ENCODE results near the gene UBE2D2. TPM values are rescaled to one million over a fixed set of nuclear protein-coding genes. Genes with fewer than 3 reads are reported as not detected.
A peak's percentile ranks its signal among the peaks of the same experiment; 100 is the strongest.
"Not testable (repeated sequence)": the region's sequence is repeated elsewhere in the genome, so short reads cannot be mapped to it uniquely, and the experiment has no call there.

The UBE2D2 gene
- polyA plus RNA-seq (2012; ENCODE audit: low read depth, missing spikeins), result 155 TPM

DNA sequence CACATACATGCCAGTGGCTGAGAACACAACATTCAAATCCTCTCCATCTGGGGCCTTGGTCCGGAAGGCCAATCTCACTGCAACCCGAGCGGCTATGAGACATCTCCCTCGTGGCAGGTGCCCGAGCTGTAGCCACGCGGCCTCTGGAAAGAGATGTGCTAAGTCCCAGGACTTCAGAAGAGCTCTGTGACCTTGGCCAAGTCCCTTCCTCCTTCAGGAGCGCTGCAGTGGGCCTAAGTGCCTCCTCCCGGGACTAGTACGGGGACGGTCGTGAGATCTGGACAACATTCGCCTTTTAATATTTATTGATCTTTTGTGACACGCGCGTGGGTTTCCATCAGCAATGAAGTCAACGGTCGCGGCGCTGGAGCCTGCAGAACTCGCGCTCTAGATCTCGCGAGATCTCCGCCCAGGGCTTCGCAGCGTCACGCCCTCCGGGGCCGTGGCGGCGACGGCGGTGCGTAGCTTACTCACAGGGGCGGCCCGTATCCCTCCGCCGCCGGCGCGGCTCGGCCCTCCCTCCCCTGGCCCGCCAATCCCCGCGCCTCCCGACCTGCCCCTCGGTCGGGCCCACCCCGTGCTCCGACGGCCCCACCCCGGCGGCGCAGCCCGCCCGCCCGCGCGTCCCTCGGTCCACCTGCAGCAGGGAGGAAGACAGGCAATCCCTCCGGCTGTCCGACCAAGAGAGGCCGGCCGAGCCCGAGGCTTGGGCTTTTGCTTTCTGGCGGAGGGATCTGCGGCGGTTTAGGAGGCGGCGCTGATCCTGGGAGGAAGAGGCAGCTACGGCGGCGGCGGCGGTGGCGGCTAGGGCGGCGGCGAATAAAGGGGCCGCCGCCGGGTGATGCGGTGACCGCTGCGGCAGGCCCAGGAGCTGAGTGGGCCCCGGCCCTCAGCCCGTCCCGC lies at the start of gene UBE2D2:
UBE2D2 (plus strand) TSS at position 588 of the 903 bp plus-strand sequence. CDS start 453 bp downstream, outside the sequence.
- TF ChIP-seq TAF1 (IDR thresholded peaks at IDR 0.05; ENCODE audit: low read depth, low read length) (peak; percentile 63), POLR2AphosphoS5 (IDR thresholded peaks at IDR 0.05; ENCODE audit: low read depth, low read length) (peak; percentile 68; the same call in 1 of the 2 replicates), POLR2A (IDR thresholded peaks at IDR 0.05; ENCODE audit: low read depth, low read length) (peak; percentile 74), POU2F2 (IDR thresholded peaks at IDR 0.05; ENCODE audit: low read depth, low read length) (peak; percentile 64; the same call in 1 of the 2 replicates), SPI1 (IDR thresholded peaks at IDR 0.05; ENCODE audit: low read depth, low read length) (0 out of 2 replicates have a peak, but pooled peaks have one; percentile 6), PAX5 (IDR thresholded peaks at IDR 0.05; ENCODE audit: insufficient read depth, low read length, severe bottlenecking) (peak; percentile 11)
- peak; percentile 99 for FAIRE-seq

DNA sequence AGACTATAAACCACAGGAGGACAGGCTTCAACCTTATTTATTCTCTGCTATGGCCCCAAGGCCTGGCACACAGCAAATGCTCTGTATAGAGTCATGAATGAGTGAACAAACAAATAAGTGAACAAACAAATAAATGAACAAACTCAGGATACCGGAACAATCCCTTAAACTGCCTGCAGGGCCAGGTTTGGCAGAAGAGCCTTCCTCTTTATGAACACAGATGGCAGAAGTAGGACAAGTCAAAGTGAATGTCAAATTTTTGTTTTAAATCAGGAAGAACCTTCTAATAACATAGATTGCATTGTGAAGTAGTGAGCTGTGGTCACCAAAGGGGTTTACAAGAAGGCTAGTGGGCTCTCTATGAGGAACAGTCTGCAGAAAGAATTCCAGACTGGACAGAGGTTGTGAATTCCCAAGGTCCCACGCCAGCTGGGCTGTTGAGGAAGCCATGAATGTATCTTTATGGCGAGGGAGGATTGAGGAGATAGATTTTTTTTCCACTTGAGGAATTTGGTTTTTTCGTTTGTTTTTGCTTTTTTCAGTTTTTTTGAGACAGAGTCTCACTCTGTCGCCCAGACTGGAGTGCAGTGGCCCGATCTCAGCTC lies 48.3 kb upstream of the UBE2D2 start:
- TF ChIP-seq POLR2A (IDR thresholded peaks at IDR 0.05; ENCODE audit: low read depth, low read length) (no peak), PAX5 (IDR thresholded peaks at IDR 0.05; ENCODE audit: insufficient read depth, low read length, severe bottlenecking) (no peak), POLR2AphosphoS5 (IDR thresholded peaks at IDR 0.05; ENCODE audit: low read depth, low read length) (no peak), TAF1 (IDR thresholded peaks at IDR 0.05; ENCODE audit: low read depth, low read length) (no peak), SPI1 (IDR thresholded peaks at IDR 0.05; ENCODE audit: low read depth, low read length) (no peak), POU2F2 (IDR thresholded peaks at IDR 0.05; ENCODE audit: low read depth, low read length) (no peak)
- no peak for FAIRE-seq
- no peak for DNase-seq (ENCODE audit: insufficient read length, low spot score)

More for the DNA sequence above, at the start of gene UBE2D2:
- DNase-seq (ENCODE audit: insufficient read length, low spot score), result peak; percentile 94

DNA sequence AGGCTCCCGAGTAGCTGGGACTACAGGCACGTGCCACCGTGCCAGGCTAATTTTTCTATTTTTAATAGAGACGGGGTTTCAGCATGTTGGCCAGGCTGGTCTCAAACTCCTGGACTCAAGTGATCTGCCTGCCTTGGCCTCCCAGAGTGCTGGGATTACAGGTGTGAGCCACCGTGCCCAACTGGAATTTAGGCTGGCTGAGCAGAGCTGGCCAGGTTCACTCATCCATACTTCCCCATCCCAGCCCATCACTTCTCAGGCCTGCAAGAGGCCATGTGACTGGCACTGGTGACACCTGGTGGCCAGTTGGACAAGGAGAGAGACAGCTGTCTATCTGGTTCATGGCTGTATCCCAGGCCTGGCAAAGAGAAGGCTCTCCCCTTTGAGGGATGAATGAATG lies 47.7 kb upstream of the UBE2D2 start:
- peak; percentile 78 for FAIRE-seq
- not testable (repeated sequence) for DNase-seq (ENCODE audit: insufficient read length, low spot score)

DNA sequence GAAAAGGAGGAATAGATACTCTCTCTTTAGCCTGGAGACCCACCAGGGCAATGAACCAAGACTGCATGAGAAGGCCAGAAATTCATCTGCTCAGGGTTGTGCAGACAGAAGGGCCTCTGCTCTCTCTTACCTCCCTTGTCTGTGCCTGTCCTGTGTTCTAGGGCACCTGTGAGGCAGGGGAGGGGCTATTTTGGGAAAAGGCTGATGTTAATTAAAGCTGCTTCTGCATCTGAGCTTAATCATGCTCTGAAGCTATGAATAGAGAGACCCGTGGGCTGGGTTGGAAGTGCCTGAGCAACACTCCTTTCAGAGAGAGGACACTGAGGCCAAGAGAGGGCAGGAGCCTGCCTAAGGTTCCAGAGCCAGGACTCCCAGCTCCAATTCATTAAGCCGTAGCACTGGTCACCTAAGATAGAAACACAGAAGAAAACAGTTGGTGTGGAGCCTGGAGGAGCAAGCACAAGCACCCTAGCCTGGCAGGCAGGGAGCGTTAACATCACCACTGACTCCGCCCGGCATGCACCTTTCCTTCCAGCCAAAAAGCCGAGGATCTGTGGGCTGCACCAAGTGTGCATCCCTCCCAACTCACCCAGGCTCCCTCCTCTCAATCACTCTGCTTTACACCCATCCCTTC lies 47.2 kb upstream of the UBE2D2 start:
- TF ChIP-seq POU2F2 (IDR thresholded peaks at IDR 0.05; ENCODE audit: low read depth, low read length) (no peak), POLR2A (IDR thresholded peaks at IDR 0.05; ENCODE audit: low read depth, low read length) (no peak), SPI1 (IDR thresholded peaks at IDR 0.05; ENCODE audit: low read depth, low read length) (no peak), PAX5 (IDR thresholded peaks at IDR 0.05; ENCODE audit: insufficient read depth, low read length, severe bottlenecking) (no peak), TAF1 (IDR thresholded peaks at IDR 0.05; ENCODE audit: low read depth, low read length) (no peak), POLR2AphosphoS5 (IDR thresholded peaks at IDR 0.05; ENCODE audit: low read depth, low read length) (no peak)
- DNase-seq (ENCODE audit: insufficient read length, low spot score) (no peak), FAIRE-seq (no peak)

DNA sequence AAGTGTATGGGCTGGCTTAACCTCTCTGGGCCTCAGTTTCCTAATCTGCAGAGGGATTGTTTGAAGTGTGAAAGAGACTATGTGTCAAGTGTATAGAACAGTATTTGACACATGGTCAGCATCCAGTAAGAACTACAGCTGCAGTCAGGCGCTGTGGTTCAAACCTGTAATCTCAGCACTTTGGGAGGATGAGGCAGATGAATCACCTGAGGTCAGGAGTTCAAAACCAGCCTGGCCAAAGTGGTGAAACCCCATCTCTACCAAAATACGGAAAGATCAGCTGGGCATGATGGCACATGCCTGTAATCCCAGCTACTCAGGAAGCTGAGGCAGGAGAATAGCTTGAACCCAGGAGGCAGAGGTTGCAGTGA lies 46.7 kb upstream of the UBE2D2 start:
- DNase-seq (ENCODE audit: insufficient read length, low spot score) (no peak), FAIRE-seq (no peak)
- no peak for TF ChIP-seq PAX5 (IDR thresholded peaks at IDR 0.05; ENCODE audit: insufficient read depth, low read length, severe bottlenecking)

DNA sequence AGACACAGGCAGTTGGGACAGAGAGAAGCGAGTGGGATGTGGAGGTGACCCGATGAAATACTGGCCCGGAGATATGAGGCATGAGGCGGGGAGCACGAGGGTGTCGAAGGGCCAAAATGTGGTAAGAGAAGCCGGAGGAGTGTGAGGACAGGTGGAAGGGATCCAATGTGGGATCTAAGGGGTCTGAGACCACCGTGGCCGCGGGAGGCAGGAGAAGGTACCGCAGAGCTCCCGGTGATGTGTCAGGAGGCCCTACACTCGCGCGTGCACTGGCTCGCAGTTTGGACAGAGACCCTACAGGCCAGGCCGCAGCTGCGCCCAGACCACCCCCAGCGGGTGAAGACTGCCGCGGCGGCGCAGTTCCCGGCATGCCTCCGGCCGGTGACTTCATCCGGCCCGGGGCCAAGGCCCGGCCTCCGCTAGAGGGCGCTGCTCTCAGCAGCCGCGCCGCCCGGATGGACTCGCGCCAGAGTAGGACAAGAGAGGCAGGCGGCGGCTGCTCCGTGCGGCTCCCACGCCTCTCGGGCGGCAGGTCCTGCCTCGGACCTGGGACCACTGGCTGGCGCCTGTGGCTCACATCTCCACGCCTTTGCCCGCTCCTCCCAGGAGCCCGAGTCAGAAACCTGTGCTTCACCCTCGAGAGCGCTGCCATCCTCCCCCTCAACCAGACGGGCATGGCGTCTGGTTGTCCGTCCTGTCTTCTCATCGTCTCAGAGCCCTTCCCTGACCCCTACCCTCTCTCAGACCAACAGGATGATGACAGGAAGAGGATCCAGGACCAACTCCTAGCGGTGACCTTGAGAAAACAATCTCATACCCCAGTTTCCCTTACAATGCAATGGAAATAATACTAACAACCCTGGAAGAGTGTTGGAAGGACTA lies 43.2 kb upstream of the UBE2D2 start:
- DNase-seq (ENCODE audit: insufficient read length, low spot score), result peak; percentile 93
- FAIRE-seq, result peak; percentile 80
- TF ChIP-seq PAX5 (IDR thresholded peaks at IDR 0.05; ENCODE audit: insufficient read depth, low read length, severe bottlenecking) (peak; percentile 68), TAF1 (IDR thresholded peaks at IDR 0.05; ENCODE audit: low read depth, low read length) (peak; percentile 90), POU2F2 (IDR thresholded peaks at IDR 0.05; ENCODE audit: low read depth, low read length) (peak; percentile 62; the same call in 1 of the 2 replicates), POLR2A (IDR thresholded peaks at IDR 0.05; ENCODE audit: low read depth, low read length) (peak; percentile 79; the same call in 1 of the 2 replicates), POLR2AphosphoS5 (IDR thresholded peaks at IDR 0.05; ENCODE audit: low read depth, low read length) (peak; percentile 76), SPI1 (IDR thresholded peaks at IDR 0.05; ENCODE audit: low read depth, low read length) (no peak)

DNA sequence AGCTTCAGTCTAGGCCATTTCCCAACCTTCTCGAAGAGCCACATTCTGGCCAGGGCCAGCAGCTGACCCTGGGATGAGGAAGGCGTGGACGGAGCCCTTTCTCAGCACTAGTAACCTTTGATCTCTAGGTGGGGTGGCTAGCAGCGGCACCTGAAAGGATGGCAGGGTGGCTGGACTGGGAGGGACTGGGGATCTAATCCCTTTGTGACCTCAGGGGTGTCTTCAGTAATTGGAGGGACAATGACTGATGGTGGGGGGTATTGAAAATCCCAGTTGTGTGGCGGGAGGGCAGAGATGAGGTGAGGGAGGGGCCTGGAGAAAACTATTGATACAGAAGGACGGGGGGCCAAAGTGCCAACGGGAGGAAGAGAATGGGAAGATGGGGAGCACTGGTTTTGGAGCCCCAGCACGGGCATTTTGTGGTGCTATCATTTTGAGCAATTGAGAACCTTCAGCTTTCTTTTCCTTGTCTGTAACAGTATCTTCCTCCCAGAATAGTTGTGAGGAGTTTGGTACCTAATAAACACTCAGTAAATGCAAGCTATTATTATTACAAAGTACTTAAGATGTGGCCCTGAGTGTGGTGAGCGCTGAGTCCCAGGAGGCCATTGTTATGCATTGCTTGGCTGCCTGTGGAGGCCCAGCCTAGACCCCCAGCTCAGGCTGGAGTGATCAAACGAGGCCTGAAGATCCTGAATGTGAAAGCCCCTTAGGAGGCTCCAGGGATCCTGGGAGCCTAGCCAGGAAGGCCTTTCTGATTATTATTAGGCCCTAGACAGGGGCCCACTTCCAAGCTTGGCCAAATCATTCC lies 37.3 kb upstream of the UBE2D2 start:
- FAIRE-seq (no peak), DNase-seq (ENCODE audit: insufficient read length, low spot score) (no peak)
- TF ChIP-seq POLR2AphosphoS5 (IDR thresholded peaks at IDR 0.05; ENCODE audit: low read depth, low read length) (no peak), POLR2A (IDR thresholded peaks at IDR 0.05; ENCODE audit: low read depth, low read length) (no peak), SPI1 (IDR thresholded peaks at IDR 0.05; ENCODE audit: low read depth, low read length) (no peak), TAF1 (IDR thresholded peaks at IDR 0.05; ENCODE audit: low read depth, low read length) (no peak), POU2F2 (IDR thresholded peaks at IDR 0.05; ENCODE audit: low read depth, low read length) (no peak), PAX5 (IDR thresholded peaks at IDR 0.05; ENCODE audit: insufficient read depth, low read length, severe bottlenecking) (no peak)

DNA sequence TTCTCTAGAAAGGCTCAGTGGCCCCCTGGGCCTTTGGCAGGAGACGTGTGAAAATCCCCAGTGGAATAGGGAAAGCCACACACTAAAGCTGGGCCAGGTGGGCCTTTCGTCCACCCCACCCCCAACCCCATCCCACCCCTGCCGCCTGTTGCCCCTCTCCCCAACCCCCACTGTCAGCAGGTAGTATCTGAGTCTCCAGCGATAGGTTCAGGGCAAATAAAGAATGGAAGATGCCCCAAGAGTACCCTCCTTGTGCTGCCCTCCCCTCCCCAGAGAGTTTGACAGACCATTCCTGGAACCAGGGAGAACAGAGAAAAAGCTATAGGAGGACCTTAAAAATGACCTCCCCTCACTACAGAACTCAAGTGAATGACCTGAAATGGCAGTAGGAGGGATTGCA lies 36.7 kb upstream of the UBE2D2 start:
- FAIRE-seq (no peak), DNase-seq (ENCODE audit: insufficient read length, low spot score) (no peak)
- TF ChIP-seq TAF1 (IDR thresholded peaks at IDR 0.05; ENCODE audit: low read depth, low read length) (no peak), PAX5 (IDR thresholded peaks at IDR 0.05; ENCODE audit: insufficient read depth, low read length, severe bottlenecking) (no peak), POLR2A (IDR thresholded peaks at IDR 0.05; ENCODE audit: low read depth, low read length) (no peak), POU2F2 (IDR thresholded peaks at IDR 0.05; ENCODE audit: low read depth, low read length) (no peak), POLR2AphosphoS5 (IDR thresholded peaks at IDR 0.05; ENCODE audit: low read depth, low read length) (no peak), SPI1 (IDR thresholded peaks at IDR 0.05; ENCODE audit: low read depth, low read length) (no peak)

All from GM12891 (cell line).